GM10266 (cell line): ENCODE data around the gene SERINC2.
"Not testable (repeated sequence)": the region's sequence is repeated elsewhere in the genome, so short reads cannot be mapped to it uniquely, and the experiment has no call there.

Experiments used
- DNase-seq: peaks from one replicate; pipeline ENCODE4 v3.0.0; 2012; ENCODE audit errors: extremely low spot score
- TF ChIP-seq, protein P1 (sequence below): IDR thresholded peaks from 2 replicates; pipeline ENCODE4 v1.5.1; 2012; ENCODE audit warnings: mild to moderate bottlenecking, low read depth; ENCODE audit not compliant: control insufficient read depth, insufficient read depth; ENCODE audit errors: missing control alignments

Gene SERINC2

DNA sequence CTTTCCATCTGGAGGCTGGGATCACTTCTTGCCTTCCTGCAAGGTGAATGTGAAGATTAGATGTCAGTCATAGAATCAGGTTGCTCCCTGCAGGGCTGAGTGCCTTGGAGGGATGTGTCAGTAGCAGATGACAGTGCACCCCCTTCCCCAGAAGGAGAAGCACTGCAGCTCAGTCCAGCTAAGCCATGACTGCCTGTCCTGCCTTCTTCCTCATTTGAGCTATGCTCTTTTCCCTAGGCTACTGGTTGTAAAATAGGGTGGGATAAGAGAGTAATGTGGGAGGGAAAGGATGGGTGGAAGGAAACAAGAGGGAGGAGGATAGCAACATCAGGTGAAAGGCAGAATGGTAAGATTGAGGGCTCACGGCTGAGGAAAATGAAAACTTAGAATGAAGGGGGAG is 29.0 kb upstream of the SERINC2 start:
- TF ChIP-seq, protein P1, sequence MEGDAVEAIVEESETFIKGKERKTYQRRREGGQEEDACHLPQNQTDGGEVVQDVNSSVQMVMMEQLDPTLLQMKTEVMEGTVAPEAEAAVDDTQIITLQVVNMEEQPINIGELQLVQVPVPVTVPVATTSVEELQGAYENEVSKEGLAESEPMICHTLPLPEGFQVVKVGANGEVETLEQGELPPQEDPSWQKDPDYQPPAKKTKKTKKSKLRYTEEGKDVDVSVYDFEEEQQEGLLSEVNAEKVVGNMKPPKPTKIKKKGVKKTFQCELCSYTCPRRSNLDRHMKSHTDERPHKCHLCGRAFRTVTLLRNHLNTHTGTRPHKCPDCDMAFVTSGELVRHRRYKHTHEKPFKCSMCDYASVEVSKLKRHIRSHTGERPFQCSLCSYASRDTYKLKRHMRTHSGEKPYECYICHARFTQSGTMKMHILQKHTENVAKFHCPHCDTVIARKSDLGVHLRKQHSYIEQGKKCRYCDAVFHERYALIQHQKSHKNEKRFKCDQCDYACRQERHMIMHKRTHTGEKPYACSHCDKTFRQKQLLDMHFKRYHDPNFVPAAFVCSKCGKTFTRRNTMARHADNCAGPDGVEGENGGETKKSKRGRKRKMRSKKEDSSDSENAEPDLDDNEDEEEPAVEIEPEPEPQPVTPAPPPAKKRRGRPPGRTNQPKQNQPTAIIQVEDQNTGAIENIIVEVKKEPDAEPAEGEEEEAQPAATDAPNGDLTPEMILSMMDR: no peak
- DNase-seq: no peak

DNA sequence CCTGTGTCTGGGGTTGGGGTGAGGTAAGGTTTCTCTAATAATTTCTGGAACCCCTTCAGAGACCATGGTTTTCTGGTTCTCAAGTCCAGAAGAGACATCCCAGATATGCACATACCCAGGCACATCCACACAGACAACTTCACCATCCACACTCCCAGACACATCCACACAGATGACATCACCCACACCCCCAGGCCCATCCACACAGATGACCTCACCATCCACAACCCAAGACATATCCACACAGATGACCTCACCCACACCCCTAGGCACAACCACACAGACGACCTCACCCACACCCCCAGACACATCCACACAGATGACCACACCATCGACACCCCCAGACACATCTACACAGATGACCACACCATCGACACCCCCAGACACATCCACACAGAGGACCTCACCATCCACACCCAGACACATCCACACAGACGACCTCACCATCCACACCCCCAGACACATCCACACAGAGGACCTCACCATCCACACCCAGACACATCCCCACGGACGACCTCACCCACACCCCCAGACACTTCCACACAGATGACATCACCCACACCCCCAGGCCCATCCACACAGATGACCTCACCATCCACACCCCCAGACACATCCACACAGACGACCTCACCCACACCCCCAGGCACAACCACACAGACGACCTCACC is 26.3 kb upstream of the SERINC2 start:
- DNase-seq: not testable (repeated sequence)

DNA sequence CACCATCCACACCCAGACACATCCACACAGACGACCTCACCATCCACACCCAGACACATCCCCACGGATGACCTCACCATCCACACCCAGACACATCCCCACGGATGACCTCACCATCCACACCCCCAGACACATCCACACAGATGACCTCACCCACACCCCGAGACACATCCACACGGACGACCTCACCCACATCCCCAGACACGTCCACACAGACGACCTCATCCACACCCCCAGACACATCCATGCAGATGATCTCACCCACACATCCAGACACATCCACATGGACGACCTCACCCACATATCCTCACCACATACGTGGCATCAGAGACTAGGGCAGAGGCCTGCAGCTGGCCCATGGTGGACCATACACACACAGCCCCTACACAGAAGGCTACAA is 25.4 kb upstream of the SERINC2 start:
- TF ChIP-seq, protein P1: no peak
- no peak for DNase-seq

DNA sequence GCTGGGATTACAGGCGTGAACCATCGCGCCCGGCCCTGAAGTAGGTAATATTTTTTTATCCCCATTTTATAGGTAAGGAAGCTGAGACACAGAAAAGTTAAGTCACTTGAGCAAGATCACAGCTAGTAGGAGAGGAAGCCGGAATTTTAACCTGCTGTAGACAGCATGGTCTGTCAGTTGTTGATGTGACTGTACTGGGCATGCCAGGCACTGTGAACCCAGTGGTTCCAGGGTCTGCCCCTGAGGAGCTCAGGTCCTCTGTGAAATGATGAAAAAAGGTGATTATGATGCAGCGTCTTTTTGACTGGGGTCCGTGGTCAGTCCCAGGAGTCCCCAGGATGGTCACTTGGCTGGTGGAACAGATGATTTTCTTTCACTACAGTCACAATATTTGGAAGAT is 23.4 kb upstream of the SERINC2 start:
- TF ChIP-seq, protein P1: no peak
- DNase-seq: no peak

DNA sequence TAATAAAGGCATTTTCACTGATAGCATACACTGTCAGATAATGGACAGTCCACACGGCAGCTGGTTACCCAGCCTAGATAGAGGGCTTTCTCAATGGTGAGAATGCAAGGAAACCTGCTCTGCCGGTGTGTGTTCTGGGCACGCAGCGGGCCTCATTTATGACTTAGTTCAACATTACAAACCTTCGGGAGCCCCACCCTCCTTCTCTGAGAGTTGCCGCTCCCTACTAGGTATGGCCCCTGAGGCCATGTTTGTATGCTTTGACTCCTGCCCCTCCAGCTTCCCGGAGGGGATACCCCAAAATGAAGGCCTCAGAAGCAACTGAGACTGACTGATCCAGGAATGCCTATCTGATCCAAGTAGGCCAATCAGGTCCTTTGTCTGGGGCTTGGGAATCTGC is 22.9 kb upstream of the SERINC2 start:
- TF ChIP-seq, protein P1: no peak
- DNase-seq: no peak

DNA sequence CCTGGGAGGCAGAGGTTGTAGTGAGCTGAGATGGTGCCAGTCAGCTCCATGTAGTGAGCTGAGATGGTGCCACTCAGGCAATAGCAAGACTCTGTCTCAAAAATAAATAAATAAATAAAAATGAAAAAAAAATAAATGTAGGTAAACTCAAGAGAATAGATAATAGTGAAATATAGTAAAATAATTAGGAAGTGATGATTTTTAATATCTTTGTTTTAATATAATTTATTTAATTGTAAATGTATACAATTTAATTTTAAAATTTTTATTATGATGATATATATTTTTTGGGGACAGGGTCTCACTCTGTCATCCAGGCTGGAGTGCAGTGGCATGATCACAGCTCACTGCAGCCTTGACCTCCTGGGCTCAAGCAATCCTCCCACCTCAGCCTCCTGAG is 19.6 kb upstream of the SERINC2 start:
- TF ChIP-seq, protein P1: no peak
- DNase-seq: no peak

DNA sequence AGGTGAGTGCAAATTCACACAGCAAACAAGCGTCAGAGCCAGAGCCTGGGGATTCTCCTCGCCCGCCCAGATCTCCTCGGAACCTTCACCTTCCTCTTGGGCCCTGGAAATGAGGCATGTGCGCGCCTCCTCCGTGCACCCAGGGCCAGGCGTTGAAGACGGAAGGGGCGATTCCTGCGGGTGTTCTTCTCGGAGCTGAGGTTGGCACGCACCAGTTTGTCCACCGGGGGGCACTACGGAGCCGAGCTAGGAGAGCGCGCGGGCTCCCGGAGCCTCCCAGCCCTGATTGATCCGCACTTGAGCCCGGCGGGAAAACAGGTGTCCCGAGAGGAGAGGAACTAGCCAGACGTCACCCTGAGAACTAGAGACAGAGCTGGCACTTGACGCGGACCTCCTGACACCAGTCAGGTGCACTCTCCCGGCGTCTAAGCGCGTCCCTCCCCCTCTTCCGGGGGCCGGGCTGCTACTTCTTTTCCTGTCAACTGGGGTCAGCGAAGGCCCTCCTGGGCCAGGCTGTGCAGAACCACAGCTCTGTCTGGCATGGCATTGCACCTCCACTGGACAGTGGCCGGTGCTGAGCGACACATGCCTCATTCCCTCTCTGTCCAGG is 18.3 kb upstream of the SERINC2 start:
- peak; percentile 82 for DNase-seq
- TF ChIP-seq, protein P1: peak; percentile 85
